GM12878 (cell line): Measurements from ENCODE around the gene PHYHIPL.

Experiments used
- RAD21 ChIP-seq: IDR thresholded peaks from 2 replicates; pipeline ENCODE4 v1.6.1; 2011; ENCODE audit warnings: mild to moderate bottlenecking, low read depth, low read length, moderate library complexity; ENCODE audit not compliant: insufficient read depth
- TF ChIP-seq, protein P1 (sequence below), 3 experiments: IDR thresholded peaks in 2 of 3; conservative IDR thresholded peaks in 1 of 3; 2 replicates each; pipeline ENCODE4 v1.5.1; 2011; ENCODE audit warnings: low read depth in 3 of 3, low read length in 3 of 3, mild to moderate bottlenecking in 3 of 3, control low read depth in 2 of 3, moderate library complexity in 2 of 3, inconsistent platforms in 1 of 3, mixed read lengths in 1 of 3; ENCODE audit not compliant: control insufficient read depth in 2 of 3, insufficient read depth in 1 of 3; ENCODE audit errors: extremely low read depth in 1 of 3

DNA sequence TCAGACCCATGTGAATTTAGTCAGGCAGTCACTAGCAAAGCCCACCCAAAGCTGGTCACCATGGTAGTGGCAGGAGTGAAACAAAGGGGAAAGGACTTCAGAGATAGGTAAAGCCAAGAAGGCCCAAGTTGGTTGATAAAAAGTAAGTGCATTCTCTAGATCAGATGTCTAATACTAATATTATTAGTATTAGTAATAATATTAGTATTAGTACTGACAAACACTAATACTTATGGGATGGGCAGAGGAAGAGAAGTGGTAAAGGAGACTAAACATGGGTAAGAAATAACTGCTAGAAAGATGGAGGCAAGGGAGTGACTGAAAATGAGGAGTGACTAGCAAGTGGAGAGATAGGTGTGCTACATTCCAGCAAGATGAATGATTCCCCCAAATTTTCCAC is 46.6 kb upstream of the PHYHIPL start:
- no peak for TF ChIP-seq RAD21
- TF ChIP-seq, protein P1, sequence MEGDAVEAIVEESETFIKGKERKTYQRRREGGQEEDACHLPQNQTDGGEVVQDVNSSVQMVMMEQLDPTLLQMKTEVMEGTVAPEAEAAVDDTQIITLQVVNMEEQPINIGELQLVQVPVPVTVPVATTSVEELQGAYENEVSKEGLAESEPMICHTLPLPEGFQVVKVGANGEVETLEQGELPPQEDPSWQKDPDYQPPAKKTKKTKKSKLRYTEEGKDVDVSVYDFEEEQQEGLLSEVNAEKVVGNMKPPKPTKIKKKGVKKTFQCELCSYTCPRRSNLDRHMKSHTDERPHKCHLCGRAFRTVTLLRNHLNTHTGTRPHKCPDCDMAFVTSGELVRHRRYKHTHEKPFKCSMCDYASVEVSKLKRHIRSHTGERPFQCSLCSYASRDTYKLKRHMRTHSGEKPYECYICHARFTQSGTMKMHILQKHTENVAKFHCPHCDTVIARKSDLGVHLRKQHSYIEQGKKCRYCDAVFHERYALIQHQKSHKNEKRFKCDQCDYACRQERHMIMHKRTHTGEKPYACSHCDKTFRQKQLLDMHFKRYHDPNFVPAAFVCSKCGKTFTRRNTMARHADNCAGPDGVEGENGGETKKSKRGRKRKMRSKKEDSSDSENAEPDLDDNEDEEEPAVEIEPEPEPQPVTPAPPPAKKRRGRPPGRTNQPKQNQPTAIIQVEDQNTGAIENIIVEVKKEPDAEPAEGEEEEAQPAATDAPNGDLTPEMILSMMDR (IDR thresholded peaks at IDR 0.05 in 2 of 3, conservative IDR thresholded peaks at IDR 0.05 in 1 of 3; ENCODE audit: control insufficient read depth in 2 of 3, extremely low read depth in 1 of 3, insufficient read depth in 1 of 3, low read depth in 3 of 3, low read length in 3 of 3) = no peak
